ENCODE measurements around the gene ITPRIP.

- TF ChIP-seq REST (tag by site-specific recombination; IDR thresholded peaks at IDR 0.05) (no peak), ZNF274 (IDR thresholded peaks at IDR 0.05; ENCODE audit: low read length) (no peak), ZNF274 (tag by site-specific recombination; IDR thresholded peaks at IDR 0.05; ENCODE audit: borderline replicate concordance) (no peak), ZEB2 (tag by site-specific recombination; IDR thresholded peaks at IDR 0.05) (no peak), ZNF223 (tag by site-specific recombination; IDR thresholded peaks at IDR 0.05) (no peak), KLF1 (tag by site-specific recombination; IDR thresholded peaks at IDR 0.05) (no peak)
- TF ChIP-seq, protein P1, sequence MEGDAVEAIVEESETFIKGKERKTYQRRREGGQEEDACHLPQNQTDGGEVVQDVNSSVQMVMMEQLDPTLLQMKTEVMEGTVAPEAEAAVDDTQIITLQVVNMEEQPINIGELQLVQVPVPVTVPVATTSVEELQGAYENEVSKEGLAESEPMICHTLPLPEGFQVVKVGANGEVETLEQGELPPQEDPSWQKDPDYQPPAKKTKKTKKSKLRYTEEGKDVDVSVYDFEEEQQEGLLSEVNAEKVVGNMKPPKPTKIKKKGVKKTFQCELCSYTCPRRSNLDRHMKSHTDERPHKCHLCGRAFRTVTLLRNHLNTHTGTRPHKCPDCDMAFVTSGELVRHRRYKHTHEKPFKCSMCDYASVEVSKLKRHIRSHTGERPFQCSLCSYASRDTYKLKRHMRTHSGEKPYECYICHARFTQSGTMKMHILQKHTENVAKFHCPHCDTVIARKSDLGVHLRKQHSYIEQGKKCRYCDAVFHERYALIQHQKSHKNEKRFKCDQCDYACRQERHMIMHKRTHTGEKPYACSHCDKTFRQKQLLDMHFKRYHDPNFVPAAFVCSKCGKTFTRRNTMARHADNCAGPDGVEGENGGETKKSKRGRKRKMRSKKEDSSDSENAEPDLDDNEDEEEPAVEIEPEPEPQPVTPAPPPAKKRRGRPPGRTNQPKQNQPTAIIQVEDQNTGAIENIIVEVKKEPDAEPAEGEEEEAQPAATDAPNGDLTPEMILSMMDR (tag by site-specific recombination; IDR thresholded peaks at IDR 0.05): no peak
Measured at GRCh38 chr10:104322416-104322782, 15.9 kb downstream of the ITPRIP start.
